Testis (tissue), 3 donors: ENCODE data around the gene PTPRN2. TPM values are rescaled to one million over a fixed set of nuclear protein-coding genes. Genes with fewer than 3 reads are reported as not detected.

Experiments used
- DNase-seq: peaks from one replicate; pipeline ENCODE4 v3.0.0-alpha.2; 2019
- H3K27ac ChIP-seq, 2 donors: fragments of 200-600 bp; sonication (generic); one replicate each; pipeline ENCODE4 v1.5.1; 2019
- H3K27me3 ChIP-seq: fragments of 200-600 bp; sonication (generic); one replicate; pipeline ENCODE4 v1.5.1; 2019
- H3K36me3 ChIP-seq: fragments of 200-600 bp; sonication (generic); one replicate; pipeline ENCODE4 v1.5.1; 2017; ENCODE audit warnings: low read depth; ENCODE audit errors: missing control alignments
- H3K4me1 ChIP-seq: fragments of 200-600 bp; sonication (generic); one replicate; pipeline ENCODE4 v1.5.1; 2019
- H3K4me3 ChIP-seq, 2 donors: fragments of 200-600 bp; sonication (generic); one replicate each; pipeline ENCODE4 v1.5.1; 2017 to 2019
- H3K9me3 ChIP-seq: fragments of 200-600 bp; sonication (generic); one replicate; pipeline ENCODE4 v1.5.1; 2017
- POLR2A ChIP-seq: fragments of 450-650 bp; IDR thresholded peaks from one replicate; pipeline ENCODE4 v1.6.1; 2017; ENCODE audit warnings: antibody characterized with exemption, mild to moderate bottlenecking, moderate library complexity
- WGBS, 2 donors: methylation state at CpG; one replicate each; pipeline ENCODE4 v1.1.5; 2018; 5-methylcytosine and 5-hydroxymethylcytosine counted together
- intact Hi-C: fragments of 100-400 bp; cut with DNase I; formaldehyde crosslinking; loops from one replicate; pipeline ENCODE4 v1.15.1; 2023; ENCODE audit warnings: low total_unique reads
- polyA plus RNA-seq: library from polyadenylated mRNA; stranded (reverse); fragments of 350-450 nt; fragmentation: Illumina TruSeq; extraction: RNeasy Lipid Tissue Mini Kit (QIAGEN cat#74804); gene quantifications from one replicate; pipeline ENCODE4 v1.2.3, GENCODE V29; 2014; ENCODE audit warnings: low read depth, low replicate concordance; ENCODE audit not compliant: insufficient read depth
- total RNA-seq, 2 donors: library from RNA; depleted of rRNA; stranded (reverse); fragments of >200 nt; gene quantifications; one replicate each; pipeline ENCODE4 v1.2.3, GENCODE V29; 2016
- TF ChIP-seq, protein P1 (sequence below), 3 experiments: fragments of 450-650 bp in 2 of 3; fragments of 200-600 bp in 1 of 3; sonication (generic) in 1 of 3; IDR thresholded peaks; one replicate each; pipeline ENCODE4 v1.5.1; 2016 to 2019; ENCODE audit warnings: antibody characterized with exemption in 3 of 3, mild to moderate bottlenecking in 2 of 3, moderate library complexity in 1 of 3

Gene PTPRN2
- total and polyA plus RNA-seq, 3 donors from 2014 or later = 9.3 to 10.8 (median 9.8) TPM

DNA sequence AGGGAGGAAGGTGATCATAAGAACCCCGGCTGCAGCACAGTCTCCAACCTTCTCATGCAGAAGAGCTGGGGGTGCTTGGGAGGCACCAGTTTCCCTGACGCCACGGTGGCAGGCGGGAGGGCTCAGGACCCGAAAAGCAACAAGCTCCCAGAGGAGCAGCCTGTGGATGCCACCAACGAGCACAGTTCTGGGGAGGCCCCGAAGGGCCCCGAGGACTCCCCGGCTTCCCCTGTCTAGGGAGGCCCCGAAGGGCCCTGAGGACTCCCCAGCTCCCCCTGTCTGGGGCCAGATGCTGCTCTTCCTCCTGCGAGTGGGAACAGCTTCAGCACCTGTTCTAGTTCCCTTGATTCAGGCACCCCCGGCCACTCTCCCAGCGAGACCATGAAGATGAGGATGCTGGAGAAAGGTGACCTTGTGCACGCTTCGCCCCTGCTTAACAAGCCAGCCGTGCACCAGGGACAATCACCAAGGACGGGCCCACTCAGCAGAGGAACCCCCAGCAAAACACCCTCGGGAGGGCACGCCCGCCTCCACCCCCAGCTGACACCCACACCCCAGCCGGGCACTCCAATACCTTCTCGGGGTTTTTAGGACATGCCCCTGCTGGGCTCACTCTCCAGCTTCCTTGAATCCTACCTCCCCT lies 112.5 kb downstream of the PTPRN2 start:
- H3K4me1 ChIP-seq = no peaks in the 10 kb centered on the region
- H3K9me3 ChIP-seq = no peaks in the 10 kb centered on the region
- WGBS, 2 donors = 93 to 95% methylated on average over 18 to 22 of the region's 22 CpGs
- no peaks in the 10 kb centered on the region for H3K36me3 ChIP-seq
- H3K4me3 ChIP-seq = no peak overlapping the region
- H3K27me3 ChIP-seq = no peaks in the 10 kb centered on the region
- intact Hi-C loops = no loop called here
- no peak overlapping the region for H3K27ac ChIP-seq
- TF ChIP-seq, protein P1, sequence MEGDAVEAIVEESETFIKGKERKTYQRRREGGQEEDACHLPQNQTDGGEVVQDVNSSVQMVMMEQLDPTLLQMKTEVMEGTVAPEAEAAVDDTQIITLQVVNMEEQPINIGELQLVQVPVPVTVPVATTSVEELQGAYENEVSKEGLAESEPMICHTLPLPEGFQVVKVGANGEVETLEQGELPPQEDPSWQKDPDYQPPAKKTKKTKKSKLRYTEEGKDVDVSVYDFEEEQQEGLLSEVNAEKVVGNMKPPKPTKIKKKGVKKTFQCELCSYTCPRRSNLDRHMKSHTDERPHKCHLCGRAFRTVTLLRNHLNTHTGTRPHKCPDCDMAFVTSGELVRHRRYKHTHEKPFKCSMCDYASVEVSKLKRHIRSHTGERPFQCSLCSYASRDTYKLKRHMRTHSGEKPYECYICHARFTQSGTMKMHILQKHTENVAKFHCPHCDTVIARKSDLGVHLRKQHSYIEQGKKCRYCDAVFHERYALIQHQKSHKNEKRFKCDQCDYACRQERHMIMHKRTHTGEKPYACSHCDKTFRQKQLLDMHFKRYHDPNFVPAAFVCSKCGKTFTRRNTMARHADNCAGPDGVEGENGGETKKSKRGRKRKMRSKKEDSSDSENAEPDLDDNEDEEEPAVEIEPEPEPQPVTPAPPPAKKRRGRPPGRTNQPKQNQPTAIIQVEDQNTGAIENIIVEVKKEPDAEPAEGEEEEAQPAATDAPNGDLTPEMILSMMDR (IDR thresholded peaks at IDR 0.05) = no peak
- no peak for TF ChIP-seq POLR2A
- no peak for DNase-seq

DNA sequence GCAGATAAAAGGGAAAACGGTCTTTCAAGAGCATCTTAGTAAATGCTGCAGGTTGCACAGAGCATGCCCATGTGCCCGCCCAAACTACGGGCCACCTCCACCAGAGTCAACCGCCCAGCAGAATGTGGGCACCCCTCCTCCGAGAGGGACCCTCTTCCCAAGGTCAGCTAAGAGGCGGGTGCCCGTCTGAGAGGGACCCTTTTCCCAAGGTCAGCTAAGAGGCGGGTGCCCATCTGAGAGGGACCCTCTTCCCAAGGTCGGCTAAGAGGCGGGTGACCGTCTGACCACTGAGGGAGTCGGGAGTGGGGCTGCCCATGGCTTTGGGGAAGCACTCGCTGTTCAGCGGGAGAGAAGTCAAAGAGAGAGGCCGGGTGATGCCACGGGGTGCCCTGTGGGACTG lies 113.1 kb downstream of the PTPRN2 start:
- intact Hi-C loops = no loop called here
- Histone ChIP-seq H3K4me1 (no peaks in the 10 kb centered on the region), H3K4me3 (no peak overlapping the region), H3K27me3 (no peaks in the 10 kb centered on the region), H3K27ac (no peak overlapping the region), H3K36me3 (no peaks in the 10 kb centered on the region), H3K9me3 (no peaks in the 10 kb centered on the region)
- no peak for DNase-seq
- WGBS, 2 donors = 74 to 93% methylated on average over 12 to 16 of the region's 16 CpGs
- no peak for TF ChIP-seq POLR2A
- TF ChIP-seq, protein P1 (IDR thresholded peaks at IDR 0.05) = no peak

DNA sequence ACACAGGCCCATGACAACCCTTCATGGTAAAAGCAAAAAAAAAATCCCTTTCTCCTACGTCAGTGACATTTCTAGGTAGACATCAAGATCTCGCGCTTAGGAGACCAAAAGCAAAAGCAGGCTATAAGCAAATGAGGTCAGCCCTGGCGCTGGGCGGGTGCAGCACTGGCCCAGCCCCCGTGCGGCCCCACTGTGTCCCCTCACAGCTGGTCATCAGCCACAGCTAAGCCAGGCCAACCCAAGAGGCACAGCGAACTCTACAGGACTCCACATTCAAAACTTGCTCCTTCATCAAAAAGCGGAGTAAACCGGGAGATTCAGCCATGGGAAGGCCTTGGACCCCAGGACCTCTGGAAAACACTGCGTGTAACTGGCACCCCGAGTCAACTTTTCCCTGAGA lies 113.7 kb downstream of the PTPRN2 start:
- 90% methylated on average over 12 of the region's 12 CpGs for WGBS, 2 donors
- Histone ChIP-seq H3K4me1 (no peaks in the 10 kb centered on the region), H3K36me3 (no peaks in the 10 kb centered on the region), H3K9me3 (no peaks in the 10 kb centered on the region), H3K27me3 (no peaks in the 10 kb centered on the region), H3K27ac (no peak overlapping the region), H3K4me3 (no peak overlapping the region)
- TF ChIP-seq, protein P1 (IDR thresholded peaks at IDR 0.05) = no peak
- TF ChIP-seq POLR2A = no peak
- intact Hi-C loops = no loop called here
- DNase-seq = no peak

DNA sequence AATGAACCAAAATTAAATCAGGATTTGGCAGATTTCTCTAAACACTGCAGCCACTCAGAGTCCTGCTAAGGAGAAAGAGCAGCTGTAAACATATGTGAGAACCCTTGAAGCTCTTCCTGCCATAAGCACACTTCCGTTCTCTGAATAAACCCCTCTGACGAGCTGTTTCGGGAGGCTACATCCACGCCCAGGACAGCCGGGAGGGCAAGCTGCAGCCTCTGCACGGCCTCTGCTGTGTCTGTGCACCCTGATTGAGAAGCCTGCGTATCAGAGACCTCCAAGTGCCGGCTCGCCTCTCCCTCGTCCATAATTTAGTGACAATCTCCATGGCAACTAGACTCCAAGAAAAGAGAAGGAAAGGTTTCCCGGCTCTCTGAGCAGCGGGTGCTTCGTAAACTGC lies 114.4 kb downstream of the PTPRN2 start:
- DNase-seq = no peak
- Histone ChIP-seq H3K4me1 (no peaks in the 10 kb centered on the region), H3K27ac (no peak overlapping the region), H3K36me3 (no peaks in the 10 kb centered on the region), H3K27me3 (no peaks in the 10 kb centered on the region), H3K9me3 (no peaks in the 10 kb centered on the region), H3K4me3 (no peak overlapping the region)
- TF ChIP-seq, protein P1 (IDR thresholded peaks at IDR 0.05) = no peak
- no peak for TF ChIP-seq POLR2A
- WGBS, 2 donors = 31 to 32% methylated on average over 13 of the region's 13 CpGs
- intact Hi-C loops = no loop called here

DNA sequence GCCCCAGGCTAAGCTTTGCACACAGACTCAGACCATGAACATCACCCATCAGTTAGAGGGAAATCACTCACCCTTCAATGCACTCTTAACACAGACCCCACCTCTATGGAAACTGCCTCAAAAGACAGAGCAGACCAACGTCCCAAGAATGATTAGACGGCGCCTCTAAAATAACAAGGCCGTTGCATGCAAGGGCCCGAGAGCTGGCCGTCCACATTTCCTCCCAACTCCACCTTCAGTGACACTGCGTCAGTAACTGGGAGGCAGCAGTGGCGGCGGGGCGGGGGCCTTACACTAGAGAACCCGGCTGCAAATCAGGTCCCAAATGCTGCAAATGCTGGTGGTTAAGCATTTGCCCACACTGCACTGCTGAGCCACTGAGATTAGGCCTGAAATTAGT lies 115.0 kb downstream of the PTPRN2 start:
- 86 to 87% methylated on average over 11 of the region's 11 CpGs for WGBS, 2 donors
- Histone ChIP-seq H3K4me3 (no peak overlapping the region), H3K27ac (no peak overlapping the region), H3K4me1 (no peaks in the 10 kb centered on the region), H3K36me3 (no peaks in the 10 kb centered on the region), H3K9me3 (no peaks in the 10 kb centered on the region), H3K27me3 (no peaks in the 10 kb centered on the region)
- intact Hi-C loops = no loop called here
- TF ChIP-seq, protein P1 (IDR thresholded peaks at IDR 0.05) = no peak
- TF ChIP-seq POLR2A = no peak
- no peak for DNase-seq
